SH-SY5Y (cell line): ENCODE results near the gene SLC6A12.

Experiments
- GATA2 ChIP-seq: IDR thresholded peaks from 2 replicates; pipeline ENCODE4 v1.6.1; 2011; ENCODE audit warnings: mild to moderate bottlenecking, low read depth, low read length
- GATA3 ChIP-seq: IDR thresholded peaks from 2 replicates; pipeline ENCODE4 v1.6.1; 2011; ENCODE audit warnings: low read depth, mild to moderate bottlenecking, low read length, moderate library complexity

DNA sequence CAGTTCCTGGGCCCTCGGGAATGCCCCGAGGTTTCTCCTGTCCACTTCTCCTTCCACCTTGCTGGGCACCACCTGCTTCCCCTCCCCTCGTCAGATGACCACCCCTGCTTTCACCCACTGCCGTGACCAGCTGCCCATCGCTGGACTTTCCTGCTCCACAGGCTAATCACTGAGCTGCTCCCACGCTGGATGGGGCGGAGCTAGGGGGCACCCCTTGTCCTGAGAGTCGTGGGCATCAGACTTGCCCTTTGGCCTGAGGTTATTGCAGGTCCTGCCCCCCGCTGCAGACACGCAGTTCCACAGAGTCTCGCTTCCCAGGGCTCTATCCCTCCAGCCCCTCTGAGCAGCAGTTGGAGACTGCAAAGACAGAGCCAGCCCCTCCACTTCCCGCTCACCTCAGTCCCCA, 427 bp downstream of the SLC6A12 start:
- TF ChIP-seq GATA2 (no peak), GATA3 (no peak)
